Heart left ventricle (tissue), 16 donors: ENCODE results near the gene ABHD17B. TPM values are rescaled to one million over a fixed set of nuclear protein-coding genes. Genes with fewer than 3 reads are reported as not detected.

Source experiments
- ATAC-seq, 4 donors: fragments of 200-7000 bp; cut with Tn5 transposase; one replicate each; pipeline ENCODE4 v1.9.1; 2020 to 2022; ENCODE audit warnings: moderate library complexity in 4 of 4, mild to moderate bottlenecking in 3 of 4, moderate number of reproducible peaks in 1 of 4
- DNase-seq, 5 donors: peaks; one replicate each; pipeline ENCODE4 v3.0.0-alpha.2; 2020
- H3K27ac ChIP-seq, 12 donors: fragments of 200-600 bp; sonication (generic) in 4 of 12; one replicate each; pipeline versions ENCODE4 v1.5.0 to v1.8.0; 2016 to 2022; ENCODE audit warnings: mild to moderate bottlenecking in 2 of 12
- H3K27me3 ChIP-seq, 9 donors: fragments of 200-600 bp; sonication (generic) in 2 of 9; one replicate each; pipeline versions ENCODE4 v1.5.1 to v1.8.0; 2016 to 2022; ENCODE audit warnings: mild to moderate bottlenecking in 3 of 9
- H3K36me3 ChIP-seq, 9 donors: fragments of 200-600 bp; sonication (generic) in 2 of 9; one replicate each; pipeline versions ENCODE4 v1.5.0 to v1.8.0; 2018 to 2022; ENCODE audit warnings: mild to moderate bottlenecking in 2 of 9
- H3K4me1 ChIP-seq, 12 donors: fragments of 200-600 bp; sonication (generic) in 4 of 12; one replicate each; pipeline versions ENCODE4 v1.5.0 to v1.8.0; 2016 to 2022; ENCODE audit warnings: mild to moderate bottlenecking in 3 of 12
- H3K4me3 ChIP-seq, 12 donors: fragments of 200-600 bp; sonication (generic) in 4 of 12; one replicate each; pipeline versions ENCODE4 v1.5.0 to v1.8.0; 2017 to 2022; ENCODE audit warnings: mild to moderate bottlenecking in 9 of 12, moderate library complexity in 4 of 12
- H3K9me3 ChIP-seq, 12 donors: fragments of 200-600 bp; sonication (generic) in 4 of 12; one replicate each; pipeline versions ENCODE4 v1.5.0 to v1.8.0; 2016 to 2022; ENCODE audit warnings: mild to moderate bottlenecking in 1 of 12
- CTCF ChIP-seq, 12 donors: fragments of 200-600 bp; sonication (generic) in 4 of 12; IDR thresholded peaks; one replicate each; pipeline versions ENCODE4 v1.5.0 to v1.8.0; 2018 to 2022; ENCODE audit warnings: antibody characterized with exemption in 12 of 12, mild to moderate bottlenecking in 5 of 12
- POLR2A ChIP-seq, 2 donors: fragments of 450-650 bp; IDR thresholded peaks; one replicate each; pipeline ENCODE4 v1.6.1; 2017; ENCODE audit warnings: antibody characterized with exemption in 2 of 2, mild to moderate bottlenecking in 2 of 2, moderate library complexity in 2 of 2
- WGBS, 4 donors: extraction: QIAGEN DNeasy Blood & Tissue Kit in 2 of 4; methylation state at CpG; one replicate each; pipeline versions ENCODE4 v1.1.5 to v1.1.7; 2013 to 2018; 5-methylcytosine and 5-hydroxymethylcytosine counted together
- intact Hi-C, 10 donors: fragments of 100-400 bp; cut with DNase I; formaldehyde crosslinking; loops; one replicate each; pipeline versions ENCODE4 v1.11.1 to v1.14.2; 2022
- polyA plus RNA-seq, 2 donors: library from polyadenylated mRNA; stranded (reverse); fragments of 200-250 nt; gene quantifications; one replicate each; pipeline ENCODE4 v1.2.3, GENCODE V29; 2013
- total RNA-seq, 9 donors: library from RNA; depleted of rRNA in 2 of 9; stranded (reverse); fragments of >200 nt in 2 of 9; fragmentation: NEBNext Ultra II Directional in 3 of 9; extraction: Animal tissue kit (Norgen Biotek cat#: 25700) in 3 of 9; gene quantifications; one replicate each; pipeline versions ENCODE4 v1.1.0 to v1.2.4, GENCODE V29; 2016 to 2023
- donor health status: ischemic (EF 13 %, LVEDD 7.1; RV severe dilation, severe dysfunction).
- donor health status: healthy with polysubstance abuse.
- donor health status: DM: no; HTN: yes; CAD: no.
- donor health status: DM: no; HTN: no; CAD: no.
- donor health status: ischemic (EF 25% LVEDD 6.9; RV normal size, moderate dysfunction).
- donor health status: ischemic (EF 25% LVEDD 5.7; RV mildly dilated, moderate dysfunction).
- donor health status: healthy.
- donor health status: DM: yes; HTN: yes; CAD: no.
- donor health status: ischemic (EF 35%, LVEDD 5.7; RV mildly dilated, moderate dysfunction).
- donor health status: nonischemic (EF 11% LVEDD 7.7; RV severe dilation, severe dysfunction).
- donor health status: DM: yes; HTN: yes; CAD: no.
- donor health status: PGD.
- donor health status: ischemic (EF 29% LVEDD 5.4; RV normal size, mild dysfunction).
- donor health status: nonischemic (EF 23%, LVEDD 6.1; RV moderate dilation, normal function).

Gene ABHD17B
- total and polyA plus RNA-seq, 11 donors, result 2.7 to 15.9 (median 10.8) TPM

GRCh38 chr9:71891557-71892189, 19.3 kb downstream of the ABHD17B start:
- H3K27ac ChIP-seq, result no peak overlapping the region

GRCh38 chr9:71890042-71890679, 20.8 kb downstream of the ABHD17B start:
- H3K36me3 ChIP-seq, result no peaks in the 10 kb centered on the region
- intact Hi-C loops, result no loop called here
- 48 to 63% (median 60%) methylated on average over 3 of the region's 3 CpGs for WGBS, 4 donors
- H3K4me1 ChIP-seq, result peaks cover 0 to 25% (median 8%) of the 10 kb centered on the region in 12 donors
- H3K27ac ChIP-seq, result no peak overlapping the region
- no peak overlapping the region for H3K4me3 ChIP-seq
- ATAC-seq (no peak), DNase-seq (no peak)
- H3K9me3 ChIP-seq, result no peaks in the 10 kb centered on the region
- H3K27me3 ChIP-seq, result no peaks in the 10 kb centered on the region
- TF ChIP-seq CTCF (IDR thresholded peaks at IDR 0.05) (no peak), POLR2A (IDR thresholded peaks at IDR 0.05) (no peak)

More at GRCh38 chr9:71891557-71892189, 19.3 kb downstream of the ABHD17B start:
- no peak for DNase-seq
- Histone ChIP-seq H3K27me3 (no peaks in the 10 kb centered on the region), H3K4me3 (no peak overlapping the region), H3K36me3 (no peaks in the 10 kb centered on the region), H3K4me1 (peaks cover 0 to 30% (median 11%) of the 10 kb centered on the region in 12 donors), H3K9me3 (no peaks in the 10 kb centered on the region)
- 91 to 93% (median 91%) methylated on average over 4 of the region's 4 CpGs for WGBS, 4 donors
- TF ChIP-seq POLR2A (IDR thresholded peaks at IDR 0.05) (no peak), CTCF (IDR thresholded peaks at IDR 0.05) (no peak)
- no peak for ATAC-seq
- intact Hi-C loops, result no loop called here

- H3K4me1 ChIP-seq, result peaks cover 0 to 18% (median 7%) of the 10 kb centered on the region in 12 donors
- peaks cover 0 to 23% (median 14%) of the 10 kb centered on the region in 12 donors for H3K9me3 ChIP-seq
- TF ChIP-seq POLR2A (IDR thresholded peaks at IDR 0.05) (no peak), CTCF (IDR thresholded peaks at IDR 0.05) (no peak)
- H3K27me3 ChIP-seq, result no peaks in the 10 kb centered on the region
- intact Hi-C loops, result loop anchor here in 1 of 10 donors (10.0 kb wide), 1 partner anchor 473 kb away; no protein-coding TSS in a partner anchor
- ATAC-seq (no peak), DNase-seq (no peak)
- WGBS, 4 donors, result 77 to 87% (median 87%) methylated on average over 1 of the region's 1 CpG
- no peak overlapping the region for H3K4me3 ChIP-seq
- no peaks in the 10 kb centered on the region for H3K36me3 ChIP-seq
- no peak overlapping the region for H3K27ac ChIP-seq
Measured at GRCh38 chr9:71887362-71887761, 23.6 kb downstream of the ABHD17B start.

GRCh38 chr9:71886541-71886940, 24.5 kb downstream of the ABHD17B start:
- TF ChIP-seq POLR2A (IDR thresholded peaks at IDR 0.05) (no peak), CTCF (IDR thresholded peaks at IDR 0.05) (no peak)
- DNase-seq, result no peak
- Histone ChIP-seq H3K27me3 (no peaks in the 10 kb centered on the region), H3K4me1 (peaks cover 0 to 18% (median 7%) of the 10 kb centered on the region in 12 donors), H3K27ac (no peak overlapping the region), H3K4me3 (no peak overlapping the region), H3K9me3 (peaks cover 0 to 31% (median 15%) of the 10 kb centered on the region in 12 donors), H3K36me3 (no peaks in the 10 kb centered on the region)
- ATAC-seq, result no peak
- intact Hi-C loops, result loop anchor here in 1 of 10 donors (10.0 kb wide), 1 partner anchor 472 kb away; no protein-coding TSS in a partner anchor
- 95 to 97% (median 95%) methylated on average over 10 of the region's 10 CpGs for WGBS, 4 donors
